ENCODE data around the gene DGKI. TPM values are rescaled to one million over a fixed set of nuclear protein-coding genes. Genes with fewer than 3 reads are reported as not detected.
A peak's percentile ranks its signal among the peaks of the same experiment; 100 is the strongest.

The DGKI gene
- 1.6 TPM for polyA plus RNA-seq (ENCODE audit: insufficient read length)
- long read RNA-seq, donor 1, partial matches to known transcripts: 879 of 879 reads
- long read RNA-seq, donor 1, other reads (novel, unspliced or antisense): 0 of 879 reads
- long read RNA-seq, donor 2, partial matches to known transcripts: 620 of 620 reads
- long read RNA-seq, donor 2, other reads (novel, unspliced or antisense): 0 of 620 reads
- long read RNA-seq, donor 3, partial matches to known transcripts: 514 of 514 reads
- long read RNA-seq, donor 3, other reads (novel, unspliced or antisense): 0 of 514 reads
- long read RNA-seq, donor 4: 0 reads
- long read RNA-seq, donor 5, partial matches to known transcripts: 1,308 of 1,308 reads
- long read RNA-seq, donor 5, other reads (novel, unspliced or antisense): 0 of 1,308 reads
- long read RNA-seq, donor 6, partial matches to known transcripts: 1,127 of 1,127 reads
- long read RNA-seq, donor 6, other reads (novel, unspliced or antisense): 0 of 1,127 reads
- long read RNA-seq, donor 7, partial matches to known transcripts: 1,177 of 1,177 reads
- long read RNA-seq, donor 7, other reads (novel, unspliced or antisense): 0 of 1,177 reads
- long read RNA-seq, donor 8: 0 reads

DNA sequence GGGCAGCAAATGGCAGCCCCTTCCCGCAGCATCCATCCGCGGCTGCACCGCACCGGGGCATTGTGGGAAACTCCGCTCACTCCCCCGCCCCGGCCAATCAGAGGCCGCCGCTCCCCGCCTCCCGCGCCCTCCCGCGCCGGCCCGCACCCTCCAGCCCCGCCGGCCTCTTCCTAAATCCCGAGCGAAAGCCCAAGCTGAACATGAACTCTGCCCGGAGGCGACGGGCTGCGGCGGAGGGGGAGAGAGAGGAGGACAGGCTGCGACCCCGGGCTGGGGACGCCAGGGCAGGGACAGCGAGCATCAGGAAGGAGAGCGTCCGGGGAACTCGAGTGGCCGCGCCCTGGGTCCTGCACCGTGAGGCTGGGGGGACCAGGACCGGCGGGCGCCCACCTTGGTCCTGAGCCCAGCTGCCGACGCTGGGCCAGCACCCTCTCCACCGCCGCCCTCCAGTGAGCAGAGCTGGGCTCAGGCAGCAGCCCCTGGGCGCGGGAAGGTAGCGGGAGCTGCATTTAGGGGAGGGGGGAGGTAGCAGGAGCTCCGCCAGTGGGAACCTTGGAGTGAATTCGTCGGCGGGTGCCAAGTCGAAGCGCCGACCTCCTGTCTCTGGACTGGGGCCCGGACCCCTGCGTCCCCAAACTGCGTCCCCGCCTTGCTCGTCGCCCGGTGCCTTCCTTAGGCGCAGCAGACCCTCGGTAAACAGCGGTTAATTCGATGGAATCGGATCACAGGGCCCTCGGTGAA, at the start of gene DGKI:
DGKI (minus strand) TSS at position 148 of the 741 bp plus-strand sequence.
- no peak for DNase-seq

DNA sequence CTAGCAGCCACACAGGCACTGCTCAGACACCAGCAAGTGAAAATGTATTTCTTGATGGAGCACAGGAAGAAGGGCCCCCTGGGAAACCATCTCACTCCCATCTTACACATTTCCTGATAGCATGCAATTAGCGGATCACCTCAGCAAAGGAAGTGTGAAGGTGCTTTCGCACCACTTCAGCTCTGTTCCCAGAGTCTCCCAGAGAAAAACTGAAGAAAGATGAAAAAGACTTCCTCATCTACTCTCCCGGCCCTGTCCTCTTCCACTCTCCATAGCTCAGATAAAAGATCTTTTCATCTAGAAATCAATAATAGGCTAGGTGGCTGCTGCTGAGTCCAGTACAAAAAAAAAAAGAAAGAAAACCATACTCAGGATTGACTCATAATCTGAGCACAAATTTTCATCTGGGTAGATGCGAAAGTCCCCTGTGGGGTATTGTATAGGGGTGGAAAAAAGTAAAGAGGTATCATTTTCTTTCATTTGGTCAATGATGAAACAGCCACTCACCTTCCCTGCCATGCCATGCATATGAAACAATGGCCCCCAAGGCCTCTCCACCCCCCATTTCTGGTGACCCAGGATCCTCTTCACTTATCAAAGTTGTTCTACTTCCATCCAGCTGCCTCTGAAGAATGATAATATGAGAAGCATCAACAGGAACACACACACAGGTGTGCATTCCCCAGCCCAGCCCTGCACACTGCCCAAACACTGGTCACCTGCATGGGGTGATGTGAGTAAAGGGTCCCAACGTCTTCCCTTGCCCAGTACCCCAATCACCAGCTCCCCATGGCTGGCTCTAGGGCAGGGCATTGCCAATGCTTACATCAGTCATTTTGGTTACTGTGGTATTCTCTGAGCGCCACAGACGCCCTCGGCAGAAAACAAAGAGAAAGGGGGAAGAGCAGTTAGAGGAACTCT, 48.8 kb upstream of the DGKI start:
- DNase-seq: no peak

DNA sequence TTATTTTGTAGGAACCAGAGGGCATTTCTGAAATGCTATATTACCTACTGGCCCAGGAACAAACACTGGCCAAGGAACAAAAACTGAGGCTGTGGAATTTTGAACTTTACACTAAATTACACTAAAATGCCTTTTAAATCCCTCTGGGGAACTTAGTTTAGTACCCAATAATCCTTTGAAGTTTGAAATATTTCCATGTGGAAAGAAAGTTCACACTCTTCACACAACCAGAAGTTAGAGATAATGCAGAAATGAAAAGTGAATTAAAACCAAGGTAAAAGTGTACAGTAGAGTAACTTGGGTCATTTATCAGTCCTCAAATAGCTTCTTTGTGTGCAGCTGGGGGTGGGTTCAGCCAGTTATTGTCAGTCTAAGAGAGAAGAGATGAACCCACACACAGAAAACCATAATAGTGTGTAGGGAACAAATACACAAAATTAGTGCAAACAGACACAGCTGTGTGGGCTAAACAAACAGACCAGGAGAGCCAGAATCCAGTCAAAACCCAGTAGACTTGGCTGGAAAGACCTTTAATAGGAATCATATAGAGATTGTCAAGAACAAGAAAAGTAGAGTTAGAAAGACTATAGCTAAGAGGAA, 46.5 kb upstream of the DGKI start:
- no peak for DNase-seq

DNA sequence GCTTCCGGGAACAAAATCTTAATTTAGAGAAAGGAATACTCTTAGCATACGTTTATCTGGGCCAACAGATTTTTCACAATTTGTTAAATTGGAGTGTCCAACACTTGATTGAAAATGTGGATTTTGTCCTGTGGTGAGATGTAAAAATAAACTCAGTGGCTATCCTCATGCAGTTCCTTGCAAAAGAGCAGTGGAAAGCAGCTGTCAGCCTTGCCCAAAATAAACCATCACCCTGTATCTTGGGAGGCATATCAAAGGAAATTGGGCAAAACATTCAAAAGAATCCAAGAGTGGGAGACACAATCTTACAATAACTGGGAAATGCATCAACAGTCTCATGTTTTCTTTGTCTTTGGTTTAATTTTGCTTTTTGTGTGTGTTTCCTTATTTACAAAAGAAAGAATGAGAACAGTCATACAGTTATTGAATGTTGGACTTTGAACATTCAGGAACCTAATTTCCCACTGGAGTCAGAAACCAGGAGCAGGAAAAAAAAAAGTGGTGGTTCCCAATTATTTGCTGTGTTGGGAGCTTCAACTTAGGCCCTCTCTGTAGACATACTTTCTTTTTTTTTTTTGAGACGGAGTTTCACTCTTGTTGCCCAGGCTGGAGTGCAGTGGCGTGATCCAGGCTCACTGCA, 44.4 kb upstream of the DGKI start:
- no peak for DNase-seq

DNA sequence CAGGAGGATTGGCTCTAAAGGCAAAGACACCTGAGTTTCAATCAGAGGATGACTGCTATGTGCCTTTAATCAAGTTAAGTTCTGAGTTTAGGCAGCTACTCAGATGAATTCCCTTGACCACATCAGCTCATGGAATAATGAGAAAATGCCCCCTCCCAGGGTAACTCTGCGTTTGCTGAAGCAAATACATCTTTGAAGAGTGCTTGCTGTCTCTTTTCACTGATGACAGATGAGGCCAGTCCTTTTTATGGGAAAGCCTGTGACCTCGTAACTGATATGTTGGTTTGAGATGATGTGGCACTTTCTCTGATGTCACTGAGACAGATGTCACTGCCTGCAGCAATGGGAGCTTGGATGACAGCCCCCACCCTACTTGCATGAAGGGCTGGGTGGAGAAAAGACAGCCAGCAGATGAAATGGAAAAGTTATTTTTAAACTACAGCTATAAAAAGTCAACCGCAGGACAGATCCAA, 43.7 kb upstream of the DGKI start:
- DNase-seq: no peak

DNA sequence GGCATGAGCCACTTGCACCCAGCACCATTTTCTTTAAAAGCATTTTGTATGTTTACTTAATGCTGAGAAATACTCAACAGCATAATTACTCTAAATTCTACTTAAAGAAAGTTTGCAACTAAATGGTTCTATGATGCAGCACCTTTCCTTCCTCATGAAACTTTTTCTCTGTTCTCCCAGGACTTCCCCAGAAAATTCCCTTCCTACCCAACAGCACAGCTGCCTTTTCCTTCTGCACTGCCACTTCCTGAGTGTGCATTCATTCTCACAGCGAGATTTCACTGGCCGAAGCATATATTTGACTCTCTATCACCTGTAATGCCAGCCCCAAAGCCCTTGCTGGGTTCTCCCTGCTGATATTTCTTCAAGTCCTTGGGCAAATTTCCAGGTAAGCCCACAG, 41.5 kb upstream of the DGKI start:
- no peak for DNase-seq

DNA sequence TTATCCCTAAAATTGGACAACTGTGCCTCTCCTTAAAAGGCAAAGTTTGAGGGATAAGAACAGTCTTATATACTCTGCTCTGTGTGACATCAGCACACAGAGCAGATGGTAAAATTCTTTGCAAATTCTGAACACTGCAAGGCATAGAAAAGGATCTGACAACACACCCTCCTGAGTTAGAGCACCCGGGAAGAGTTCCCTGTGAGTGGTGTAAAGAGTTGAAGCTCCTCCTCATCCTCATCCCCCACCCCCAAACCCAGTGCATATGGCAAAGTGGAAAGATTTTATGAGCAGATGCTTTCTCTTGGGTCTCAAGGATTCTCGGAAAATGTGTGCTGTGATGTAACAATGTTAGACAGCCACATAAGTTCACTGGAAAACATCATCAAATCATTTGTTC, 40.0 kb upstream of the DGKI start:
- no peak for DNase-seq

DNA sequence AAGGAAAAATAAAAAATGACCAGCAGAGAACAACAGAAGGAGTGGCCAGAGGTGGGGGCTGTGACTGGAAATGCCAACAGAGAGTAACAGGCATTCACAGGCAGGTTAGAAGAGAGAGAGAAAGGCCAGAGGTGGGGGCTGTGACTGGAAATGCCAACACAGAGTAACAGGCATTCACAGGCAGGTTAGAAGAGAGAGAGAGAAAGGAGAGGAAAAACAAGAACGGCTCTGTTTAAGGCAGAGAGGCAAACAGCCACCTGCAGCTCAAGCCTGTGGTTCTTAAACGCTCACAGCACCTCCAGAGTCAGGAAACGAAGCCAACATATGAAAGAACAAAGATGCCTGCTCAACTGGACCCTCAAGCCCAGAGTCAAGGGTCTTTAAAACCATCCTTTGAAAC, 39.5 kb upstream of the DGKI start:
- no peak for DNase-seq

DNA sequence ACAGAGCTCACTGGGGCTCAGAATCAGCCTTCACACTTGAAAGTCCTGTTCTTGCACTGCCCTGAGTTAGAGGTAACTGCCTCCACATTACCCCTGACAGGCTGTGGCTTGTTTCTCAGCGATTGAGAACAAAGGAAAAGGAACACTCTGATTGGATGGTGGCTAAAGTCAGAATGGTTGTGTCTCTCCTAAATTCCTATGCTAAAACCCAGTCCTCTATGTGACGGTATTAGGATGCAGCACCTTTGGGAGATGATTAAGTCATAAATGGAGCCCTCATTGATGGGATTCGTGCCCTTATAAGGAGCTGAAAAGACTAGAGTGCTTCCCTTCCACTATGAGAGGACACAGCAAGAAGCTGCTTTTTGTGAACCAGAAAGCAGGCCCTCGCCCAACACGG, 38.9 kb upstream of the DGKI start:
- no peak for DNase-seq

DNA sequence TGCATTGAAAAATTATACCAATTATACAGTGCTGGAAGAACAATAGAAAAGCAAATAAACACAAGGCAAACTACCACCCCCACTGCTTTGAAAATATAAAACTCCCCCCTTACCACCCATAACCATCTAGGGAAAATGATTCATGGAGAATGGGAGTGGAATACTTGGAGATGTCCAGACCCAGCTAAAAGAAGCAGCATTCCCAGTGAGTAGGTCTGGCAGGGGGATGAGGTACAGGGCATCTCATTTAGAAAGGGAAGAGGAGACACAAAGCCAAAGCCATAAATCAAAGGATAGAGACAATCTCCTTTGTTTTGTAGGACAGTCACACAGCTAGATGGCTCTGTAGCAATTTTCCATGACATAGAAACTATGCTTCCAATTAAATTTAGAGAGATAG, 36.0 kb upstream of the DGKI start:
- no peak for DNase-seq

DNA sequence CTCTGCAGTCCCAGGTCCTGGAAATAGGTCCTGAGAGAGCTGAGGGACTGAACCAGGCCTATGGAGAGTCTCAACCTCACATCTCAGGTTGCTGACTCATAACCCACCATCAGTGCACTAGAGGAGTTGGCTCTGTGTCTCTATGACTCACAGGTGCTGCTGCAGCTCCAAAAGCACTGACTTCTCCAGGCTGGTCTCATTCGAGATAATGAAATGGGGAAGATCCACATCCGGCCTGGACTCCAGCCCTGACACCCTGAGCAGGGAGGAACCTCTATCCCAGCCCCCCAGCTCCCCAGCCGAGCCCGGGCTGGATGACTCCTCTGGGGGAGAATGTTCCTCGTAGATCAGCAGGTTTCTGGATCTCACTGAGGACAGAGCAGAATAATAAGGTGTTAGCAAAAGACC, 35.5 kb upstream of the DGKI start:
- DNase-seq: no peak

DNA sequence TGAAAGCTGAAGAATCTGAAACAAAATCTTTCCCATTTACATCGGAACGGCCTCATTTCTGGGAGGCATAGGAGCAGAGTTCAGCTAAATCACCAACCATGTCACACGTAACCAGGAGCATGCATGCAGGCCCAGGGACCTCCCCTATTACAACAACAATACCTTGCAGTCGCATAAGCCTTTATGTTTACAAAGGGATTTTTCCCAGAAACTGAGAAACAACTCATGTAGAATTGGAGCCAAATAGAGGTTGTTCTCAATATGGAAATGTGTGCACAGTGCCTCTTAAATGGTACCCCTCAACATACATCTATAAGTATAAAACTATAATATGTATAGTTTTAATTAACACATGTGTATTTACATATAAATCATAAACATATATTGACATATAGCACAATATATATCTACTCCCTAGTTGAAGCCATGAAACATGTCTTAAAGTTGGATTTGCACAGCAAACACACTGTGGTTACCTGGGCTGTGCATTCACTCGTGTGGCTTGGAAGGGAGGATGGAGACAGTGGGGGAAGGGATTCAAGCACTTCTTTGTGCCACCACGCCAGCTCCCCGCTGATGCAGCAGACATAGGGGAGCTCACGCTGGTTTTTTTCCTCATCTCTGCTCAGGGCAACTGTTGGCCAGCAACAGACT, 35.0 kb upstream of the DGKI start:
- DNase-seq: no peak

DNA sequence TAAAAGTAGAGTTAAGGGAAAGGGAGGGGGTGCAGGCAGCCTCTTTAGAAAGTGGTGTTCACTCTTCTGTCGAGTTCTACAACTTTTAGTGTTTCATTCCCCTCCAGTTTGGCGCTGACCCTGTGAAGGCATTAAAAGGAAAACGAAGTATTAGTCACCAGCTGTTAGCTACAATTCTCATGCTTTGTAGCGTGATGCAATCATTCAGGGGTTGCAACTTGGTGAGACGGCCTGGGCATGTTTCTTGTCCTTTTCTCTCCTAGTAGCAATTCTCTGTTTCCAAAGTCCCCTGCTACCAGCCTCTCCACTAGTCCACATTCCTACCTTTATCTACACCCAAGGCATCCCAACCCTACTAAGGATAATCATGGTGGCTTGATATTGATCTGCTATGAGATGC, 33.7 kb upstream of the DGKI start:
- DNase-seq: no peak

DNA sequence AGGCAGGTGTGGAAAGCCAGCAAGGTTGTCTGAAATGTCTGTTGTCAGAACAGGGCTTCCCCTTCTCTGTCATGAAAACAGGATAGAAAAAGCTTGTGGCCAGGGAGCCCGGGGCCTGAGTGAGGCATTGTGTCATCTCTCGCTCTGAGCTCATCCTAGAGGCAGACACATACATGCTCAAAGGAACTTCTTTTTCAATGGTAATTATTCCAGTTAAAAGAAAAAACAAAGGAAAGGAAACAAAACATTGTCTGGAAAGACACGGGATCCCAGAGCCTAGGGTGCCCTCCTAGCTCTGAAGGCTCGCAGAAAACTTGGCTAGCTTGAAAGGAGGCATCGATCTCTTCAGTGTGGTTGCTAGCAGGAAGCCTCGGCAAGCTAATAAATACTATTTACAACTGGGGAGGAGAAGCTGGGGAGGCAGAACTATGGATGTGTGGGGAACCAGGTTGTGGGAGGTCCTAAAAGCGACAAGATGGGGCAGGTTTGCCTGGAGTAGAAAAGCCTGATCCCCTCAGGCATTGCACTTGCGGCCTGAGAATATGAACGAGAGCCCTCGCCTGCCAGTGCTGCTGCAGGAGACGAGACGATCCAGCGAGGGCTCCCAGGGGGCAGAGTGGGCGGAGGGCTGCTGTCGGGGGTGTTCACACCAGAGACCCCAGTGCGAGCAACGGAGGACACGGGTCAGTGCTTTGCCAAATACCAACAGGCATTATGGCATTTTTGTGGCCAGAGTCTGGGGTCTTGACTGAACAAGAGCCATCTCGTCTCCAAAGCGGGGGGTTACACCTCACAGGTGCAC, 32.8 kb upstream of the DGKI start:
- no peak for DNase-seq

DNA sequence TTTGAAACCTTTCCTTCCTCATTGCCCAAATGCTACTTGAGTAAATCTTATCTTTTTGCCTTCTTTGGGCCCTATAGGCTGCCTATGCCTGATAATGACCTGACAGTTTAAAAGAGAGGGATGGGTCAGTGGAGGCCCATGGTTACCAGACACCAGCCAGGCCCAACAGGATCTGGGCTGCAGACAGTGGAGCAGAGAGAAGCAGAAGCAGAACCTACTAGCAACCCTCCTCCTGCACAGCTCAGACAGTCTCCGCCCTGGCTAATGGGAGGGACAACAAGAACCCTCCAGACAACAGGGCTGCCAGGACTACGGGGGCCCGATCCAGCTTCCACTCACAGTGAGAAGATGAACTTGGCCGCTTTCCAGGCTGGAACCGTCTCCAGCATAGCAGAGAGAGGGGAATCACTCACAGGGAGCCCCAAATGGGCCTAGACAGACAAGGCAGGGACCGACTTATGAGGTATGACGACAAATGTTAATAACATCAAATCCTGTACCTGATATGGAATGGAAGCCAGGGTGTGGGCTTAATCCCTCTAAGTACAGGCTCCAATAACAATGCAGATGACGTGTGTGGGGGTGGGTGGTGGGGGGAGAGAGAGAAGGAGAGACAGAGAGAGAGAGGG, 31.7 kb upstream of the DGKI start:
- DNase-seq: no peak

DNA sequence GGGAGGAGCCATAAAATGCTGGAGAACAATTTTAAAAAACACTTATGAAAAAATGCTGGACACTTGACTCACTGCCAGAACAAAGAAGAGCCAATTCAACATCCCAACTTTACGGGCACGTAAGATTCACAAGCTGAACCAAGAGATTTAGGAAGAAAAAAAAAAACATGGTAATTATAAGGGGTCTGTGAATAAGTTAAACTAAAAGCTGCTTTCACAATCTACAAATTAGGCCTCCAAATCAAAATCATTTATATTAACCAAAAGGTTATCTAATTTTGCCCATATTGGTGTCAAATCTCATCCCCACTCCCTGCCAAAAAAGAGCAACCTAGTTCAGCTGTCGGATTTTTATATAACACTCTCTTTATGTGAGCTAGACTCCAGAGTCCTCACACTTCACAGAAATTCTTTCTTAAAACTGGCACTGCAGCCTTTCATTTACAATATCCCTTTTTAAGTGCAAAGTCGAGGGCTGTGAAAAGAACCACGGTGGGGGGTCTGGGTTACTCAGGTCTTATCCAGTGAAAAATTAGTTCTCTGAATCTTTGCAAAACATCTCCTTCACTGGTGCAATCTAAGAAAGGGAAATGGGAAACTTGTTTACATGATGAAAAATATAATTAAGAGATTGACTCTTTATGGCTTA, 30.4 kb upstream of the DGKI start:
- no peak for DNase-seq

DNA sequence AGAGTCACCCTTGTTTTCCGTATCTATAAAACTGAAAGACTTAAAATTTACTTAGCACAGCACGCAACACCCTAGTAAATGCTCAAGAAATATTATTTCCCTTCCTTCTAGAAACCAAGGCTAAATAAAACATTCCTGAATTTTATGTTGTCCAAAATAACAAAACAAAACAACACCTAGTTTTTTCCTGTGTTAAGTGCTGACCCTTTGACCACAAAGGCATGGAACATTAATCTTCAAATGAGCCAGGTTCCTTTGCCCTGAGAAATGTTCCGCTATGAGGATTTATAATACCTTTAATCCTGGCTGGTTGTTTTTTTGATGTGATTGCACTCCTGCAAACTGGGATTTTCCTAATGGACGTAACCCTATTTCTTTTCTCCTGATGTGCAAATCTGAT, 29.0 kb upstream of the DGKI start:
- peak; percentile 38 for DNase-seq

DNA sequence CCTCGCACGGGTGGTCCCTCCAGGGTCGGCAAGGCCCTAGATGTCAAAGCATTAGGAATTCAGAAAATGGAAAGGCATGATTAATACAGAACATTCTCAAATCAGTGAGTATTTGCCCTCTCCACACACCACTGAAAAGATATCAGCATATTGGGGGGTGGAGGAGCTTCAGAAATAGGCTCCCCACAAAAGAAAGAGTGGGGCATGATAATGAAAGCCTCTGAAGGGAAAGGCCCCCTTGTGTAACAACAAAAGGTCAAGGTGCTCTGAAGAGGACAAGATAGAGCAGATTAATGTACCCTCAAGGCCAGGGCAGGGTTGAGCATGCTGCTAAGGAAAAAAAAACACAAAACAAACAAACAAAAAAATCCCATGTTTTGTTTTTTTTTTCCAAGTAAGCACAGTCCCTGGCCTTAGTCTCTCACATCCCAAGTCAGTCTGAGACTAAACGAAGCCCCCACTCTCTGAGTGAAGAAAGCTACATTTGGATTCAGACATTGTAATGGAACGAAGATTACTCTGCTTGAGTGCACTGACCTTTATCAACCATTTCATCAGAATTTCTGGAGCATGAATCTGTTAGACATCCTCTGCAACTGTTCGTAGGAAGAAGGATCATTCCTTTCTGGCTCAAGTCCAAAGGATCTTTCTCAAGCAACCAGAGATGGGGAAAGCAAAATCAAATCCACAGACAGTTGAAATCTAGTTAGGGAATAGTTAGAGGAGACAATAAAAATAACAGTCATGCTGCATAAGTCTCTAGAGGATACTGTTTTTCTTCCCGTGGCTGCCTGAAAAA, 27.4 kb upstream of the DGKI start:
- DNase-seq: no peak

All from left kidney (tissue), 8 donors.